HCT116 (cell line): ENCODE measurements around the gene COPS6. TPM values are rescaled to one million over a fixed set of nuclear protein-coding genes. Genes with fewer than 3 reads are reported as not detected.

Source experiments
- ATAC-seq: fragments of 200-7000 bp; cut with Tn5 transposase; 2 replicates; pipeline ENCODE4 v1.9.1; 2020; ENCODE audit warnings: mild to moderate bottlenecking, moderate library complexity
- BruUV-seq: library from RNA; stranded (reverse); fragments of 400-500 nt; replicated peaks from 2 replicates; lab custom pipeline; 2021; lab: Mats Ljungman, UMichigan
- CTCF ChIA-PET: fragments of 300-600 bp; sonication (Branson Sonifier 250); formaldehyde crosslinking; loops from one replicate; lab custom pipeline; 2021; ENCODE audit warnings: antibody characterized with exemption; lab: Charles Lee
- POLR2A ChIA-PET: fragments of 300-600, 350-600 bp; sonication (Branson Sonifier 250); formaldehyde crosslinking; loops from one replicate; lab custom pipeline; 2021; ENCODE audit warnings: antibody characterized with exemption; lab: Charles Lee
- RAD21 ChIA-PET, 2 experiments: fragments of 300-600 bp; sonication (Branson Sonifier 250); formaldehyde crosslinking; loops; one replicate each; lab custom pipeline; 2023; ENCODE audit warnings: low total read pairs in 2 of 2; ENCODE audit not compliant: uncharacterized antibody in 2 of 2, unreplicated experiment in 2 of 2, low non-redundant PET in 1 of 2; lab: Charles Lee
- DNase-seq: peaks from one replicate; pipeline ENCODE4 v3.0.0-alpha.2; 2010; ENCODE audit warnings: low read depth, low spot score
- H2AFZ ChIP-seq: fragments of 200-600 bp; shearing (Covaris generic), sonication (generic); 2 replicates; pipeline ENCODE4 v1.6.1; 2017; ENCODE audit warnings: low read depth, mixed run types, mixed read lengths, antibody characterized with exemption, low read length; ENCODE audit not compliant: poor library complexity, severe bottlenecking
- H3K27ac ChIP-seq: 2 replicates; pipeline ENCODE4 v1.5.1; 2012; ENCODE audit warnings: low read depth, low read length
- H3K27me3 ChIP-seq: fragments of 200-600 bp; sonication (generic); 2 replicates; pipeline ENCODE4 v1.6.1; 2016; ENCODE audit warnings: mixed run types, low read length, mixed read lengths; ENCODE audit not compliant: insufficient read depth
- H3K36me3 ChIP-seq, 2 experiments: fragments of 200-500 bp in 1 of 2; fragments of 200-600 bp in 1 of 2; sonication (Bioruptor generic) in 1 of 2; sonication (generic) in 1 of 2; 2 replicates each; pipeline versions ENCODE4 v1.5.1 to v1.6.1; 2014 to 2016; ENCODE audit warnings: low read length in 2 of 2, inconsistent platforms in 1 of 2, mixed read lengths in 1 of 2, mixed run types in 1 of 2; ENCODE audit not compliant: insufficient read depth in 2 of 2, control insufficient read depth in 1 of 2
- H3K4me1 ChIP-seq, 2 experiments: fragments of 200-600 bp in 1 of 2; sonication (generic) in 1 of 2; 2 replicates each; pipeline versions ENCODE4 v1.5.1 to v1.6.1; 2012 to 2017; ENCODE audit warnings: low read length in 2 of 2, inconsistent platforms in 1 of 2, mild to moderate bottlenecking in 1 of 2, mixed read lengths in 1 of 2, mixed run types in 1 of 2, moderate library complexity in 1 of 2; ENCODE audit not compliant: insufficient read depth in 2 of 2, control insufficient read depth in 1 of 2
- H3K4me2 ChIP-seq: fragments of 200-600 bp; sonication (generic); 2 replicates; pipeline ENCODE4 v1.6.1; 2017; ENCODE audit warnings: mixed run types, low read length, mixed read lengths
- H3K4me3 ChIP-seq, 2 experiments: fragments of 200-600 bp in 1 of 2; sonication (generic) in 1 of 2; replicated peaks in 1 of 2; 2 replicates each; pipeline ENCODE4 v1.5.1; 2011 to 2016; ENCODE audit warnings: low read length in 2 of 2, control low read depth in 1 of 2, low read depth in 1 of 2, mild to moderate bottlenecking in 1 of 2, mixed read lengths in 1 of 2, mixed run types in 1 of 2
- H3K79me2 ChIP-seq: fragments of 200-600 bp; sonication (generic); 2 replicates; pipeline ENCODE4 v1.6.1; 2017; ENCODE audit warnings: mild to moderate bottlenecking, mixed run types, low read length, moderate library complexity, mixed read lengths; ENCODE audit not compliant: insufficient read depth
- H3K9ac ChIP-seq: fragments of 200-600 bp; sonication (generic); 2 replicates; pipeline ENCODE4 v1.6.1; 2016; ENCODE audit warnings: low read length, mixed read lengths
- H3K9me2 ChIP-seq: fragments of 200-600 bp; sonication (generic), shearing (Covaris generic); 2 replicates; pipeline ENCODE4 v1.6.1; 2017; ENCODE audit warnings: mixed run types, mild to moderate bottlenecking, moderate library complexity; ENCODE audit not compliant: insufficient read depth
- H3K9me3 ChIP-seq, 2 experiments: fragments of 200-500 bp in 1 of 2; fragments of 200-600 bp in 1 of 2; sonication (Bioruptor generic) in 1 of 2; sonication (generic) in 1 of 2; 2 replicates each; pipeline ENCODE4 v1.6.1; 2014 to 2017; ENCODE audit warnings: low read length in 2 of 2, mixed read lengths in 2 of 2, inconsistent platforms in 1 of 2, low read depth in 1 of 2, mild to moderate bottlenecking in 1 of 2, mixed run types in 1 of 2, moderate library complexity in 1 of 2; ENCODE audit not compliant: control insufficient read depth in 1 of 2, insufficient read depth in 1 of 2
- H4K20me1 ChIP-seq: fragments of 200-600 bp; sonication (generic), shearing (Covaris generic); 2 replicates; pipeline ENCODE4 v1.6.1; 2017; ENCODE audit warnings: mixed run types, mild to moderate bottlenecking, moderate library complexity; ENCODE audit not compliant: insufficient read depth
- ATF3 ChIP-seq: IDR thresholded peaks from 2 replicates; pipeline ENCODE4 v1.6.1; 2012
- CBX3 ChIP-seq: IDR thresholded peaks from 2 replicates; pipeline ENCODE4 v1.6.1; 2012; ENCODE audit warnings: low read depth
- EZH2 ChIP-seq: fragments of 200-600 bp; sonication (generic); IDR thresholded peaks from 2 replicates; pipeline ENCODE4 v1.6.1; 2017; ENCODE audit warnings: antibody characterized with exemption, mixed run types
- JUND ChIP-seq: IDR thresholded peaks from 2 replicates; pipeline ENCODE4 v1.6.1; 2012
- POLR2A ChIP-seq: IDR thresholded peaks from 2 replicates; pipeline ENCODE4 v1.7.0; 2011; ENCODE audit warnings: borderline replicate concordance; ENCODE audit not compliant: insufficient read depth, insufficient read length; ENCODE audit errors: extremely low read depth
- POLR2AphosphoS5 ChIP-seq: IDR thresholded peaks from 2 replicates; pipeline ENCODE4 v1.6.1; 2011; ENCODE audit warnings: mild to moderate bottlenecking, low read depth, low read length, moderate library complexity
- REST ChIP-seq: IDR thresholded peaks from 2 replicates; pipeline ENCODE4 v1.6.1; 2012; ENCODE audit warnings: low read depth
- SP1 ChIP-seq: IDR thresholded peaks from 2 replicates; pipeline ENCODE4 v1.6.1; 2012; ENCODE audit warnings: low read depth
- SRF ChIP-seq: IDR thresholded peaks from 2 replicates; pipeline ENCODE4 v1.6.1; 2012; ENCODE audit warnings: low read depth
- TCF7L2 ChIP-seq: IDR thresholded peaks from 2 replicates; pipeline ENCODE4 v1.7.0; 2011; ENCODE audit warnings: borderline replicate concordance, inconsistent platforms; ENCODE audit not compliant: insufficient read depth, insufficient read length; ENCODE audit errors: extremely low read depth
- ZNF274 ChIP-seq: fragments of 200-500 bp; sonication (Bioruptor generic); IDR thresholded peaks from 2 replicates; pipeline ENCODE4 v1.6.1; 2014; ENCODE audit warnings: mild to moderate bottlenecking, low read depth, low read length, inconsistent platforms
- intact Hi-C: fragments of 100-400 bp; cut with micrococcal nuclease; formaldehyde crosslinking; loops from 2 replicates; pipeline ENCODE4 v1.10.0; 2022
- total RNA-seq: library from RNA; stranded (reverse); gene quantifications from one replicate; pipeline ENCODE4 v1.2.1, GENCODE V29; 2021; ENCODE audit not compliant: unreplicated experiment

Gene COPS6
- total RNA-seq, 1 experiment from 2014 or later = 126 TPM

DNA sequence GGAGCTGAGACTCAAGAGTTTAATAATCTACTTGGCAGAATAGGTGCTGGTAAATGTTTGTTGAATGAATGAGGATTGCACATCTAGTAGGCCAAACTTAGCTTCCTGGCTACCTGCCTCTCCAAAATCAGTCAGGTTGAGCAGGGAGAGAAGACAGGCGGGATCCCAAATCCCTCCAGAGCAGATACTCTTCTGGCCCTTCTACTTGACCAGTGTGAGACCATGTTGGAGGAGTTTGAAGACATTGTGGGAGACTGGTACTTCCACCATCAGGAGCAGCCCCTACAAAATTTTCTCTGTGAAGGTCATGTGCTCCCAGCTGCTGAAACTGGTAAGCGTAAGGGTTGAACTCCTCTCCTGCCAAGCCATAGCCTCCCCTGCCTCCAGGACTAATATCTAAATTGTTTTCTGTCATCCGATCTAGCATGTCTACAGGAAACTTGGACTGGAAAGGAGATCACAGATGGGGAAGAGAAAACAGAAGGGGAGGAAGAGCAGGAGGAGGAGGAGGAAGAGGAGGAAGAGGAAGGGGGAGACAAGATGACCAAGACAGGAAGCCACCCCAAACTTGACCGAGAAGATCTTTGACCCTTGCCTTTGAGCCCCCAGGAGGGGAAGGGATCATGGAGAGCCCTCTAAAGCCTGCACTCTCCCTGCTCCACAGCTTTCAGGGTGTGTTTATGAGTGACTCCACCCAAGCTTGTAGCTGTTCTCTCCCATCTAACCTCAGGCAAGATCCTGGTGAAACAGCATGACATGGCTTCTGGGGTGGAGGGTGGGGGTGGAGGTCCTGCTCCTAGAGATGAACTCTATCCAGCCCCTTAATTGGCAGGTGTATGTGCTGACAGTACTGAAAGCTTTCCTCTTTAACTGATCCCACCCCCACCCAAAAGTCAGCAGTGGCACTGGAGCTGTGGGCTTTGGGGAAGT is 35.8 kb downstream of the COPS6 start:
- no peak overlapping the region for H2AFZ ChIP-seq
- intact Hi-C loops = no loop called here
- peaks cover 33 to 52% of the 10 kb centered on the region in 2 experiments for H3K4me1 ChIP-seq
- BruUV-seq = no TSS peak
- CTCF ChIA-PET = no interaction called here
- peak overlapping the region in 1 of 2 experiments; percentile 87; a peak in 2 of 4 replicates for H3K4me3 ChIP-seq
- RAD21 ChIA-PET = interaction anchor here in 1 of 2 experiments (0.7 kb wide), 1 partner anchor 279 kb away, joined by 6 read pairs; no protein-coding TSS in a partner anchor
- ATAC-seq (no peak), DNase-seq (no peak)
- no peaks in the 10 kb centered on the region for H4K20me1 ChIP-seq
- no peaks in the 10 kb centered on the region for H3K9me3 ChIP-seq
- POLR2A ChIA-PET = interaction anchor here (0.6 to 3.0 kb wide), 2 partner anchors 23 to 112 kb away, joined by 3 to 16 read pairs; partner anchors contain the start of genes AP4M1 and MCM7
- peak overlapping the region; percentile 98 for H3K27ac ChIP-seq
- no peaks in the 10 kb centered on the region for H3K9me2 ChIP-seq
- no peaks in the 10 kb centered on the region for H3K36me3 ChIP-seq
- TF ChIP-seq POLR2AphosphoS5 (peak; percentile 24; the same call in 1 of the 2 replicates), ZNF274 (no peak)
- H3K9ac ChIP-seq = peak overlapping the region; percentile 98; the same call in 1 of the 2 replicates
- H3K79me2 ChIP-seq = peaks cover 9% of the 10 kb centered on the region; the same call in 1 of the 2 replicates
- H3K27me3 ChIP-seq = no peaks in the 10 kb centered on the region
- H3K4me2 ChIP-seq = peak overlapping the region; percentile 84

DNA sequence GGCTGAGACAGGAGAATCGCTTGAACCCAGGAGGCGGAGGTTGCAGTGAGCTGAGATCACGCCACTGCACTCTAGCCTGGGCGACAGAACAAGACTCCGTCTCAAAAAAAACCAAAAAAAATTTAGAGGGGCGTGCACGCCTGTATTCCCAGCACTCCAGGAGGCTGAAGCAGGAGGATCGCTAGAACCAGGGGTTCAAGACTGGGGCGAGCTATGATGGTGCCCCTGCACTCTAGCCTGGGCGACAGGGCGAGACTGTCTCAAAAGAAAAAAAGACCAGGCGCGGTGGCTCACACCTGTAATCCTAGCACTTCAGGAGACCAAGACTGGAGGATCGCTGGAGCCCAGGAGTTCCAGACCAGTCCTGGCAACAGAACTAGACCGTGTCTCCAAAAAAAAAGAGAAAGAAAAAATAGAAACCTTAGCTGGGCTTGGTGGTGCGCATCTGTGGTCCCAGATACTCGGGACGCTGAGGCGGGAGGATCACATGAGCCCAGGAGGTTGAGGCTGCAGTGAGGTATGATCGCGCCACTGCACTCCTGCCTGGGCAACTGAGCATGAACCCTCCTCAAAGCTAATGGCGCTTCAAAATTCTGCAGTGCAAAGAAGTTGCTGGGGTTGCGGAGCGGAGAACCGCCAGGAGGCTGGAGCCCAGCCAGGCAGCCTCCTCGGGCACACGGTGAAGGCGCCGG is 37.6 kb downstream of the COPS6 start:
- BruUV-seq = TSS peak; percentile 80
- H3K27ac ChIP-seq = peak overlapping the region; percentile 98
- peak overlapping the region; percentile 78 to 87 for H3K4me3 ChIP-seq
- ChIA-PET CTCF (interaction anchor here (1.0 kb wide), 1 partner anchor 44 kb away, joined by 3 read pairs; no protein-coding TSS in a partner anchor), RAD21 (no interaction called here), POLR2A (interaction anchor here (1.0 to 3.0 kb wide), 2 partner anchors 22 to 25 kb away, joined by 3 to 16 read pairs; partner anchors contain the start of genes AP4M1, LAMTOR4 and MCM7)
- H3K9me2 ChIP-seq = no peaks in the 10 kb centered on the region
- no peaks in the 10 kb centered on the region for H3K27me3 ChIP-seq
- H3K79me2 ChIP-seq = peaks cover 9% of the 10 kb centered on the region; the same call in 1 of the 2 replicates
- DNase-seq (no peak), ATAC-seq (peak; percentile 35)
- peaks cover 37 to 54% of the 10 kb centered on the region in 2 experiments for H3K4me1 ChIP-seq
- H3K36me3 ChIP-seq = no peaks in the 10 kb centered on the region
- intact Hi-C loops = no loop called here
- H3K9ac ChIP-seq = peak overlapping the region; percentile 98
- no peak overlapping the region for H2AFZ ChIP-seq
- peak overlapping the region; percentile 84 for H3K4me2 ChIP-seq
- H3K9me3 ChIP-seq = no peaks in the 10 kb centered on the region
- no peaks in the 10 kb centered on the region for H4K20me1 ChIP-seq
- TF ChIP-seq CBX3 (no peak), ATF3 (no peak), EZH2 (no peak), JUND (no peak), SRF (no peak), TCF7L2 (no peak), REST (no peak), POLR2A (no peak), SP1 (no peak)
